Stimulated activated CD8-positive, alpha-beta memory T cell treated with anti-CD3 and anti-CD28 coated beads, Interleukin-4, amount 100 ng/mL, for 48 hours (primary cell): ENCODE measurements around the gene CD36.

ENCODE experiments used
- DNase-seq: peaks from one replicate; pipeline ENCODE4 v3.0.0-alpha.2; 2020

Gene CD36

GRCh38 chr7:80637911-80638765 lies at the start of gene CD36:
Gene CD36, plus strand, starts transcription at chr7:80638642. Its CDS starts 8,099 bp downstream, at chr7:80646741.
- no peak for DNase-seq

GRCh38 chr7:80589631-80590030 lies 48.8 kb upstream of the CD36 start:
- DNase-seq, result no peak

GRCh38 chr7:80591654-80592053 lies 46.8 kb upstream of the CD36 start:
- DNase-seq, result no peak

- DNase-seq, result no peak
Observed at GRCh38 chr7:80593869-80594586, 44.4 kb upstream of the CD36 start.

GRCh38 chr7:80596933-80597517 lies 41.4 kb upstream of the CD36 start:
- no peak for DNase-seq

- no peak for DNase-seq
Observed at GRCh38 chr7:80597875-80598274, 40.6 kb upstream of the CD36 start.

GRCh38 chr7:80600046-80600445 lies 38.4 kb upstream of the CD36 start:
- DNase-seq, result no peak

- no peak for DNase-seq
Observed at GRCh38 chr7:80601999-80602398, 36.4 kb upstream of the CD36 start.

- no peak for DNase-seq
Observed at GRCh38 chr7:80603940-80604339, 34.5 kb upstream of the CD36 start.

GRCh38 chr7:80604436-80604835 lies 34.0 kb upstream of the CD36 start:
- no peak for DNase-seq

GRCh38 chr7:80607136-80607535 lies 31.3 kb upstream of the CD36 start:
- DNase-seq, result no peak

- no peak for DNase-seq
Observed at GRCh38 chr7:80608336-80608735, 30.1 kb upstream of the CD36 start.

- DNase-seq, result no peak
Observed at GRCh38 chr7:80609751-80610150, 28.7 kb upstream of the CD36 start.

- DNase-seq, result no peak
Observed at GRCh38 chr7:80611353-80611752, 27.1 kb upstream of the CD36 start.

GRCh38 chr7:80611779-80612178 lies 26.7 kb upstream of the CD36 start:
- no peak for DNase-seq

- no peak for DNase-seq
Observed at GRCh38 chr7:80612880-80613279, 25.6 kb upstream of the CD36 start.

GRCh38 chr7:80613519-80613918 lies 24.9 kb upstream of the CD36 start:
- DNase-seq, result no peak

GRCh38 chr7:80614851-80615271 lies 23.6 kb upstream of the CD36 start:
- no peak for DNase-seq

GRCh38 chr7:80618096-80618495 lies 20.3 kb upstream of the CD36 start:
- DNase-seq, result no peak

- DNase-seq, result no peak
Observed at GRCh38 chr7:80619741-80620140, 18.7 kb upstream of the CD36 start.

- no peak for DNase-seq
Observed at GRCh38 chr7:80622541-80622940, 15.9 kb upstream of the CD36 start.

- DNase-seq, result no peak
Observed at GRCh38 chr7:80623503-80624252, 14.8 kb upstream of the CD36 start.

- DNase-seq, result no peak
Observed at GRCh38 chr7:80624763-80625162, 13.7 kb upstream of the CD36 start.
